Fibroblast of upper back skin (primary cell): ENCODE results near the gene DDX49.
"Not testable (repeated sequence)": the region's sequence is repeated elsewhere in the genome, so short reads cannot be mapped to it uniquely, and the experiment has no call there.

ENCODE experiments used
- DNase-seq: peaks from one replicate; pipeline ENCODE4 v3.0.0-alpha.2; 2013

The DDX49 gene

GRCh38 chr19:18896421-18896841 is 23.1 kb upstream of the DDX49 start:
- DNase-seq: no peak

- DNase-seq: no peak
Measured at GRCh38 chr19:18897094-18898029, 22.2 kb upstream of the DDX49 start.

- no peak for DNase-seq
Measured at GRCh38 chr19:18898081-18898606, 21.4 kb upstream of the DDX49 start.

GRCh38 chr19:18898607-18899408 is 20.7 kb upstream of the DDX49 start:
- DNase-seq: no peak

- DNase-seq: no peak
Measured at GRCh38 chr19:18899624-18900560, 19.6 kb upstream of the DDX49 start.

GRCh38 chr19:18900700-18901481 is 18.6 kb upstream of the DDX49 start:
- no peak for DNase-seq

- no peak for DNase-seq
Measured at GRCh38 chr19:18901491-18901890, 18.0 kb upstream of the DDX49 start.

- DNase-seq: not testable (repeated sequence)
Measured at GRCh38 chr19:18902519-18902918, 17.0 kb upstream of the DDX49 start.

GRCh38 chr19:18903156-18904037 is 16.1 kb upstream of the DDX49 start:
- DNase-seq: no peak

- no peak for DNase-seq
Measured at GRCh38 chr19:18904334-18905057, 15.0 kb upstream of the DDX49 start.

- no peak for DNase-seq
Measured at GRCh38 chr19:18905058-18905456, 14.5 kb upstream of the DDX49 start.

GRCh38 chr19:18905513-18906236 is 13.8 kb upstream of the DDX49 start:
- no peak for DNase-seq

GRCh38 chr19:18906605-18907519 is 12.7 kb upstream of the DDX49 start:
- no peak for DNase-seq

GRCh38 chr19:18908917-18909619 is 10.4 kb upstream of the DDX49 start:
- no peak for DNase-seq

GRCh38 chr19:18910010-18910409 is 9.5 kb upstream of the DDX49 start:
- DNase-seq: no peak

GRCh38 chr19:18910801-18911436 is 8.6 kb upstream of the DDX49 start:
- DNase-seq: no peak

GRCh38 chr19:18912933-18913332 is 6.6 kb upstream of the DDX49 start:
- DNase-seq: no peak
